Measurements from ENCODE around the gene SNCB. TPM values are rescaled to one million over a fixed set of nuclear protein-coding genes. Genes with fewer than 3 reads are reported as not detected.

SNCB gene
- total and polyA plus RNA-seq, 2 of the 8 experiments (the other 6 are each of a cell fraction or from before 2014, with no cell fraction given): 4.2 to 5.9 TPM

- peak in 2 of 3 experiments; percentile 91 to 96; a peak in 3 of 4 replicates for TF ChIP-seq CTCF (IDR thresholded peaks at IDR 0.05; ENCODE audit: control extremely low read depth in 1 of 3, insufficient read depth in 1 of 3, low read depth in 1 of 3, low read length in 3 of 3)
- no peak for TF ChIP-seq SIRT6 (IDR thresholded peaks at IDR 0.05; ENCODE audit: low read length)
- TF ChIP-seq SP4 (IDR thresholded peaks at IDR 0.05; ENCODE audit: low read length): no peak
- TF ChIP-seq KDM5A (IDR thresholded peaks at IDR 0.05; ENCODE audit: low read length): no peak
- TF ChIP-seq ZNF274 (IDR thresholded peaks at IDR 0.05; ENCODE audit: borderline replicate concordance, extremely low read depth, low read length): no peak
Measured at GRCh38 chr5:176658007-176658599, 27.8 kb upstream of the SNCB start (continued).
